K562 (cell line): Measurements from ENCODE around the gene TESK1. TPM values are rescaled to one million over a fixed set of nuclear protein-coding genes. Genes with fewer than 3 reads are reported as not detected.
"Not testable (repeated sequence)": the region's sequence is repeated elsewhere in the genome, so short reads cannot be mapped to it uniquely, and the experiment has no call there.

Experiments
- ATAC-seq: fragments of 200-7000 bp; cut with Tn5 transposase; 3 replicates; pipeline ENCODE4 v1.9.1; 2020; ENCODE audit warnings: moderate library complexity
- BruUV-seq: library from RNA; stranded (reverse); fragments of 400-500 nt; replicated peaks from 2 replicates; lab custom pipeline; 2021; lab: Mats Ljungman, UMichigan
- CTCF ChIA-PET: fragments of 300-600 bp; formaldehyde crosslinking; extraction: SDS; loops from one replicate; lab custom pipeline; 2021; ENCODE audit warnings: low intra/inter-chr PET ratio; lab: Yijun Ruan, JAX
- POLR2A ChIA-PET: fragments of 300-600, 350-650 bp; sonication (Branson Sonifier 250); formaldehyde crosslinking; extraction: SDS; loops from one replicate; lab custom pipeline; 2021; ENCODE audit warnings: antibody characterized with exemption, inconsistent platforms; lab: Yijun Ruan, JAX
- DNase-seq, 4 experiments: peaks; one replicate each; pipeline versions ENCODE4 v3.0.0 to v3.0.0-alpha.2; 2011 to 2018; ENCODE audit warnings: low spot score in 3 of 4, mixed read lengths in 3 of 4; ENCODE audit errors: extremely low read depth in 1 of 4
- FAIRE-seq: peaks from 2 replicates; lab custom pipeline; 2011; peaks lifted over from hg19 to GRCh38; lab: Jason Lieb, UNC
- H2AFZ ChIP-seq: 2 replicates; pipeline ENCODE4 v1.6.0; 2011; ENCODE audit warnings: low read depth, low read length, control low read depth, inconsistent platforms
- H3K27ac ChIP-seq: fragments of 200-600 bp; 3 replicates; pipeline ENCODE4 v1.8.0; 2011; ENCODE audit warnings: low read depth, mild to moderate bottlenecking, control low read depth, inconsistent platforms, low read length, moderate library complexity, mixed read lengths; ENCODE audit errors: extremely low read depth
- H3K27me3 ChIP-seq, 2 experiments: fragments of 300-600 bp in 1 of 2; 2 replicates in 1 of 2; 3 replicates in 1 of 2; pipeline versions ENCODE4 v1.6.0 to v1.8.0; 2011; ENCODE audit warnings: inconsistent platforms in 2 of 2, low read length in 2 of 2, mild to moderate bottlenecking in 1 of 2, mixed read lengths in 1 of 2, moderate library complexity in 1 of 2; ENCODE audit not compliant: control insufficient read depth in 2 of 2, insufficient read depth in 2 of 2
- H3K36me3 ChIP-seq: fragments of 300-600 bp; 3 replicates; pipeline ENCODE4 v1.8.0; 2011; ENCODE audit warnings: mild to moderate bottlenecking, low read length, inconsistent platforms; ENCODE audit not compliant: control insufficient read depth, insufficient read depth
- H3K4me1 ChIP-seq, 2 experiments: fragments of 200-600 bp in 1 of 2; replicated peaks in 1 of 2; 2 replicates in 1 of 2; 3 replicates in 1 of 2; pipeline versions ENCODE4 v1.5.1 to v1.8.0; 2011; ENCODE audit warnings: inconsistent platforms in 2 of 2, low read length in 2 of 2, mild to moderate bottlenecking in 1 of 2, mixed read lengths in 1 of 2, moderate library complexity in 1 of 2; ENCODE audit not compliant: control insufficient read depth in 2 of 2, insufficient read depth in 2 of 2
- H3K4me2 ChIP-seq: 2 replicates; pipeline ENCODE4 v1.6.1; 2011; ENCODE audit warnings: low read length, control low read depth, inconsistent platforms, mixed read lengths; ENCODE audit not compliant: insufficient read depth
- H3K4me3 ChIP-seq: fragments of 200-600 bp; sonication (generic), shearing (Covaris generic); 2 replicates; pipeline ENCODE4 v1.5.1; 2016; ENCODE audit warnings: control low read depth, inconsistent platforms
- H3K79me2 ChIP-seq: fragments of 200-600 bp; 3 replicates; pipeline ENCODE4 v1.8.0; 2011; ENCODE audit warnings: low read length, inconsistent platforms; ENCODE audit not compliant: control insufficient read depth, insufficient read depth
- H3K9ac ChIP-seq, 2 experiments: 2 replicates each; pipeline versions ENCODE4 v1.6.0 to v1.6.1; 2011; ENCODE audit warnings: low read depth in 2 of 2, low read length in 2 of 2, control low read depth in 1 of 2, inconsistent platforms in 1 of 2, mild to moderate bottlenecking in 1 of 2, mixed read lengths in 1 of 2; ENCODE audit not compliant: insufficient read depth in 1 of 2
- H3K9me1 ChIP-seq: one replicate; pipeline ENCODE4 v1.6.0; 2011; ENCODE audit warnings: inconsistent platforms, mild to moderate bottlenecking, low read length, moderate library complexity; ENCODE audit not compliant: control insufficient read depth, insufficient read depth
- H3K9me3 ChIP-seq: replicated peaks from 2 replicates; pipeline ENCODE4 v1.5.1; 2011; ENCODE audit warnings: low read depth, low read length, inconsistent platforms; ENCODE audit not compliant: control insufficient read depth, insufficient read depth
- H4K20me1 ChIP-seq: replicated peaks from 2 replicates; pipeline ENCODE4 v1.6.1; 2011; ENCODE audit warnings: low read length, inconsistent platforms, mixed read lengths; ENCODE audit not compliant: control insufficient read depth, insufficient read depth
- ATF4 ChIP-seq: fragments of 450-650 bp; formaldehyde crosslinking; IDR thresholded peaks from 2 replicates; pipeline ENCODE4 v1.4.0; 2022; ENCODE audit warnings: mild to moderate bottlenecking, moderate library complexity
- EP300 ChIP-seq: IDR thresholded peaks from 2 replicates; pipeline ENCODE4 v1.6.1; 2012; ENCODE audit warnings: low read length, improper control_type of control experiment
- MEIS2 ChIP-seq: fragments of 450-650 bp; IDR thresholded peaks from 2 replicates; pipeline ENCODE4 v1.6.1; 2014; ENCODE audit warnings: mild to moderate bottlenecking; ENCODE audit not compliant: partially characterized antibody
- NFATC3 ChIP-seq: fragments of 450-650 bp; IDR thresholded peaks from 2 replicates; pipeline ENCODE4 v1.6.1; 2017; ENCODE audit warnings: mild to moderate bottlenecking
- PCBP1 ChIP-seq: fragments of 200-400 bp; formaldehyde crosslinking; IDR thresholded peaks from 2 replicates; pipeline ENCODE4 v1.6.1; 2018; ENCODE audit warnings: mild to moderate bottlenecking, low read depth, low read length; ENCODE audit not compliant: poor library complexity, severe bottlenecking
- ZNF134 ChIP-seq: fragments of 250-450 bp; sonication (Bioruptor Pico); conservative IDR thresholded peaks from 2 replicates; pipeline ENCODE4 v1.4.0; 2020
- ZNF511 ChIP-seq: sonication (generic); formaldehyde crosslinking; IDR thresholded peaks from 2 replicates; pipeline ENCODE4 v1.8.0; 2022; ENCODE audit warnings: mild to moderate bottlenecking, missing genetic modification reagents
- ZNF830 ChIP-seq: fragments of 250-450 bp; sonication (Bioruptor Pico); IDR thresholded peaks from 2 replicates; pipeline ENCODE4 v1.5.0; 2021; ENCODE audit warnings: mild to moderate bottlenecking
- WGBS: fragments of 100-300 bp; shearing (Covaris generic); methylation state at CpG from one replicate; pipeline ENCODE4 v1.1.6; 2016; ENCODE audit warnings: low coverage, mixed read lengths; ENCODE audit not compliant: insufficient coverage; ENCODE audit errors: missing lambda C conversion rate; 5-methylcytosine and 5-hydroxymethylcytosine counted together
- in situ Hi-C: fragments of 300-500 bp; cut with MboI; formaldehyde crosslinking; loops from 4 replicates; pipeline ENCODE4 v1.15.0; 2018; ENCODE audit warnings: inconsistent platforms, mixed read lengths
- intact Hi-C: fragments of 100-400 bp; cut with micrococcal nuclease; formaldehyde crosslinking; loops from 2 replicates; pipeline ENCODE4 v1.14.2; 2022
- polyA plus RNA-seq, 8 experiments: library from polyadenylated mRNA; depleted of rRNA in 4 of 8; stranded (reverse) in 5 of 8; unstranded in 3 of 8; fragments of >200 nt; fragmentation: Nextera tagmentation in 2 of 8; fragmentation: Illumina TruSeq in 1 of 8; extraction: Ambion mirVana in 2 of 8; extraction: Trizol in 1 of 8; gene quantifications; 2 replicates each; pipeline versions ENCODE4 v1.2.1 to v1.2.3, GENCODE V29; 2011 to 2014; ENCODE audit warnings: inconsistent platforms in 1 of 8, missing spikeins in 1 of 8
- total RNA-seq, 7 experiments: library from RNA; depleted of rRNA in 6 of 7; stranded (reverse); fragments of >200 nt in 6 of 7; fragmentation: Illumina TruSeq in 2 of 7; extraction: Trizol in 2 of 7; gene quantifications; 2 replicates each; pipeline versions ENCODE4 v1.2.1 to v1.2.3, GENCODE V29; 2011 to 2021; ENCODE audit warnings: low replicate concordance in 1 of 7

TESK1 gene
- total and polyA plus RNA-seq, 9 of the 15 experiments (the other 6 are each of a cell fraction or from before 2014, with no cell fraction given): 0.07 to 10.4 (median 4.1) TPM

- H3K4me3 ChIP-seq, intact Hi-C loops, H4K20me1 ChIP-seq, H3K27ac ChIP-seq, DNase-seq, in situ Hi-C loops, H3K9me1 ChIP-seq, H3K9me3 ChIP-seq, H2AFZ ChIP-seq, CTCF ChIA-PET, BruUV-seq, H3K4me1 ChIP-seq, H3K36me3 ChIP-seq, H3K4me2 ChIP-seq, H3K9ac ChIP-seq, ATAC-seq, H3K79me2 ChIP-seq, FAIRE-seq, H3K27me3 ChIP-seq: not testable (repeated sequence)
- TF ChIP-seq MEIS2: peak; percentile 32
- POLR2A ChIA-PET: interaction anchor here (0.6 kb wide), 1 partner anchor 13 kb away, joined by 3 read pairs; no protein-coding TSS in a partner anchor
- WGBS: 50% methylated on average over 1 of the region's 1 CpG
These were observed 34.2 kb downstream of the TESK1 start for GRCh38 chr9:35639225-35639624.

DNA sequence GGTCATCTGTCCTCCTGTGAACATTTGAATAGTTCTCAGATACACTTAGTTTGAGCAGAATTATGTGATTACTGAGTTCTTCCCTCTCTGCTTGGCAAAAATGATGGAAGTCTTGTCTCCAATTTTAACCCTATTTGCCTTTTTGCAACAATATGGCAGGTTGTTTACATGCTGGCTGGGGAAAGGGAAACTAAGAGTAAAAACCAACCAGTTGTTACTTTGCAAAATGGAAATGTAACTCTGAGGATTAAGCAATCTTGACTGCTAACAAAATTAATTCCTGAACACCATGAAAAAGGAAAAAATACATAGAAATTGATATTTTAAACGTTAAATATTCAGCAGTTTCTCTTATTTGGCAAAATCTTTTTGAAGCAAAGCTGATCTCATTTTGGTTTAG is 34.6 kb downstream of the TESK1 start:
- Histone ChIP-seq H3K9ac (no peak overlapping the region), H3K9me1 (no peaks in the 10 kb centered on the region), H3K9me3 (no peaks in the 10 kb centered on the region), H3K79me2 (no peaks in the 10 kb centered on the region), H3K4me1 (no peaks in the 10 kb centered on the region), H3K27ac (no peak overlapping the region), H3K4me2 (no peak overlapping the region), H4K20me1 (no peaks in the 10 kb centered on the region), H2AFZ (no peak overlapping the region), H3K27me3 (no peaks in the 10 kb centered on the region), H3K4me3 (no peak overlapping the region), H3K36me3 (no peaks in the 10 kb centered on the region)
- FAIRE-seq: no peak
- CTCF ChIA-PET: no interaction called here
- WGBS: 0% methylated on average over 1 of the region's 1 CpG
- no peak for ATAC-seq
- intact Hi-C loops: no loop called here
- in situ Hi-C loops: no loop called here
- POLR2A ChIA-PET: interaction anchor here (0.6 kb wide), 1 partner anchor 12 kb away, joined by 3 read pairs; no protein-coding TSS in a partner anchor
- no TSS peak for BruUV-seq
- TF ChIP-seq EP300: no peak
- TF ChIP-seq ZNF134: no peak
- TF ChIP-seq NFATC3: no peak
- no peak for TF ChIP-seq ZNF830
- TF ChIP-seq ATF4 (CRISPR knock-in tag): no peak
- TF ChIP-seq PCBP1: no peak
- TF ChIP-seq ZNF511: no peak
- DNase-seq: no peak

DNA sequence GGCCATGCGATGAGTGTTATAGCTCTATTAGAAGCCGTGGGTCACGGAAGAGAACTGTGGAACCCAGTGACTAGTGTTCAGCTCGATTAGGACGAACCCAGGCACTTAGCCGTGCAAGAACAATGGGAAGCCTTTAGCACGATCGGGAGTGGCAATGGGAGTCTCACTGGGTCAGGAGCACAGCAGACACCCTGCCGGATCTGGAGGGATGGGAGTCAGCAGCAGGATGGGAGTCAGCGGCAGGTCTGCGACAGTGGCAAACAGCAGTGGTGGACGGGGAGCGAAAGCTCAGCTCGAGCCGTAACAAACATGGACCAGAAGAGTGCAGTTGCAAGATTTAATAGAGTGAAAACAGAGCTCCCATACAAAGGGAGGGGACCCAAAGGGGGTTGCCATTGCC is 35.4 kb downstream of the TESK1 start:
- POLR2A ChIA-PET, H3K9ac ChIP-seq, H3K27me3 ChIP-seq, H3K27ac ChIP-seq, intact Hi-C loops, H4K20me1 ChIP-seq, ATAC-seq, BruUV-seq, H3K4me3 ChIP-seq, DNase-seq, H2AFZ ChIP-seq, H3K79me2 ChIP-seq, CTCF ChIA-PET, FAIRE-seq, H3K4me1 ChIP-seq, H3K36me3 ChIP-seq, H3K9me3 ChIP-seq, H3K9me1 ChIP-seq, H3K4me2 ChIP-seq, in situ Hi-C loops: not testable (repeated sequence)
- WGBS: 69% methylated on average over 5 of the region's 15 CpGs
